ENCODE measurements around the gene MRPL48.

- no peak for TF ChIP-seq CTCF (IDR thresholded peaks at IDR 0.05; ENCODE audit: low read depth, low read length, missing input control)
- no peak for TF ChIP-seq YY1 (IDR thresholded peaks at IDR 0.05)
- no peak for TF ChIP-seq GABPA (IDR thresholded peaks at IDR 0.05 in 1 of 2, conservative IDR thresholded peaks at IDR 0.05 in 1 of 2)
- TF ChIP-seq MAX (IDR thresholded peaks at IDR 0.05), result no peak
- no peak for TF ChIP-seq RXRA (IDR thresholded peaks at IDR 0.05)
- no peak for TF ChIP-seq REST (IDR thresholded peaks at IDR 0.05)
- TF ChIP-seq JUND (IDR thresholded peaks at IDR 0.05), result no peak
- no peak for TF ChIP-seq ATF3 (IDR thresholded peaks at IDR 0.05)
- TF ChIP-seq SP1 (IDR thresholded peaks at IDR 0.05), result no peak
- TF ChIP-seq ZBTB33 (IDR thresholded peaks at IDR 0.05), result no peak
These were observed 107.2 kb downstream of the MRPL48 start for GRCh38 chr11:73894725-73895335.
